SK-N-SH (cell line): ENCODE results near the gene SUMF1. TPM values are rescaled to one million over a fixed set of nuclear protein-coding genes. Genes with fewer than 3 reads are reported as not detected.

Experiments
- CTCF ChIA-PET: fragments of 300-600, 350-600 bp; formaldehyde crosslinking; extraction: SDS; loops from one replicate; lab custom pipeline; 2021; lab: Yijun Ruan, JAX
- POLR2A ChIA-PET: fragments of 350-600 bp; sonication (Branson Sonifier 250); formaldehyde crosslinking; extraction: SDS; loops from one replicate; lab custom pipeline; 2020; ENCODE audit warnings: antibody characterized with exemption, inconsistent platforms; lab: Yijun Ruan, JAX
- DNase-seq: peaks from one replicate; pipeline ENCODE4 v3.0.0; 2012
- H2AFZ ChIP-seq: fragments of 200-600 bp; sonication (generic); 2 replicates; pipeline ENCODE4 v1.8.1; 2016; ENCODE audit warnings: antibody characterized with exemption, mild to moderate bottlenecking, low read depth
- H3F3A ChIP-seq: fragments of 200-600 bp; sonication (generic); replicated peaks from 2 replicates; pipeline ENCODE3; 2016; ENCODE audit warnings: antibody characterized with exemption, mild to moderate bottlenecking; ENCODE audit not compliant: insufficient read depth
- H3K27ac ChIP-seq, 2 experiments: fragments of 200-500 bp in 1 of 2; fragments of 200-600 bp in 1 of 2; sonication (Bioruptor generic) in 1 of 2; sonication (generic), shearing (Covaris generic) in 1 of 2; 2 replicates each; pipeline versions ENCODE4 v1.5.1 to v1.6.1; 2014 to 2016; ENCODE audit warnings: low read depth in 2 of 2, inconsistent platforms in 1 of 2, low read length in 1 of 2, mild to moderate bottlenecking in 1 of 2, mixed read lengths in 1 of 2
- H3K27me3 ChIP-seq: fragments of 200-600 bp; sonication (generic), shearing (Covaris generic); 2 replicates; pipeline ENCODE4 v1.6.1; 2016; ENCODE audit warnings: mixed run types; ENCODE audit not compliant: insufficient read depth
- H3K36me3 ChIP-seq, 2 experiments: fragments of 200-500 bp in 1 of 2; fragments of 200-600 bp in 1 of 2; sonication (Bioruptor generic) in 1 of 2; sonication (generic) in 1 of 2; replicated peaks in 1 of 2; 2 replicates each; pipeline versions ENCODE3 to v1.5.1; 2014 to 2016; ENCODE audit warnings: low read length in 1 of 2, mild to moderate bottlenecking in 1 of 2; ENCODE audit not compliant: insufficient read depth in 2 of 2, control insufficient read depth in 1 of 2
- H3K4me1 ChIP-seq, 2 experiments: fragments of 200-500 bp in 1 of 2; fragments of 200-600 bp in 1 of 2; sonication (Bioruptor generic) in 1 of 2; sonication (generic), shearing (Covaris generic) in 1 of 2; 2 replicates each; pipeline versions ENCODE4 v1.5.1 to v1.6.1; 2014 to 2016; ENCODE audit warnings: low read depth in 1 of 2, low read length in 1 of 2, mixed run types in 1 of 2; ENCODE audit not compliant: insufficient read depth in 2 of 2, control insufficient read depth in 1 of 2
- H3K4me2 ChIP-seq: fragments of 200-600 bp; sonication (generic), shearing (Covaris generic); 2 replicates; pipeline ENCODE4 v1.6.1; 2017; ENCODE audit warnings: mixed run types
- H3K4me3 ChIP-seq, 2 experiments: fragments of 200-500 bp in 1 of 2; fragments of 200-600 bp in 1 of 2; sonication (Bioruptor generic) in 1 of 2; sonication (generic), shearing (Covaris generic) in 1 of 2; 2 replicates each; pipeline versions ENCODE4 v1.5.1 to v1.8.1; 2014 to 2016; ENCODE audit warnings: low read depth in 2 of 2, inconsistent platforms in 1 of 2, low read length in 1 of 2, mild to moderate bottlenecking in 1 of 2, mixed read lengths in 1 of 2, moderate library complexity in 1 of 2
- H3K79me2 ChIP-seq: fragments of 200-600 bp; sonication (generic); 2 replicates; pipeline ENCODE4 v1.8.1; 2017; ENCODE audit warnings: mild to moderate bottlenecking; ENCODE audit not compliant: insufficient read depth
- H3K9ac ChIP-seq: fragments of 200-600 bp; sonication (generic); 2 replicates; pipeline ENCODE4 v1.6.1; 2017; ENCODE audit warnings: mixed run types
- H3K9me2 ChIP-seq: fragments of 200-600 bp; sonication (generic); 2 replicates; pipeline ENCODE4 v1.6.1; 2017; ENCODE audit warnings: mixed run types
- H3K9me3 ChIP-seq: fragments of 200-600 bp; sonication (generic); 2 replicates; pipeline ENCODE4 v1.6.1; 2017; ENCODE audit warnings: mixed run types, mild to moderate bottlenecking, moderate library complexity
- H4K20me1 ChIP-seq: fragments of 200-600 bp; sonication (generic); 2 replicates; pipeline ENCODE4 v1.6.1; 2017; ENCODE audit warnings: mild to moderate bottlenecking, mixed run types; ENCODE audit not compliant: insufficient read depth
- CHD2 ChIP-seq: fragments of 150-350 bp; IDR thresholded peaks from 2 replicates; pipeline ENCODE4 v1.6.1; 2018; ENCODE audit warnings: low read length; ENCODE audit not compliant: partially characterized antibody
- EZH2phosphoT487 ChIP-seq: fragments of 200-600 bp; sonication (generic); IDR thresholded peaks from 2 replicates; pipeline ENCODE4 v1.6.1; 2017; ENCODE audit warnings: low read depth, mixed run types, mild to moderate bottlenecking, antibody characterized with exemption, moderate library complexity, borderline replicate concordance
- GABPA ChIP-seq: IDR thresholded peaks from 2 replicates; pipeline ENCODE4 v1.4.0; 2012; ENCODE audit warnings: low read depth, mild to moderate bottlenecking
- GATA2 ChIP-seq: sonication (generic); formaldehyde crosslinking; IDR thresholded peaks from 2 replicates; pipeline ENCODE4 v1.5.0; 2020; ENCODE audit warnings: mild to moderate bottlenecking, missing genetic modification reagents
- MEF2A ChIP-seq: IDR thresholded peaks from 2 replicates; pipeline ENCODE4 v1.4.0; 2012; ENCODE audit warnings: low read depth, borderline replicate concordance
- MXI1 ChIP-seq: IDR thresholded peaks from 2 replicates; pipeline ENCODE4 v1.6.1; 2012; ENCODE audit warnings: mild to moderate bottlenecking, low read depth, low read length, improper control_type of control experiment
- NFIC ChIP-seq: IDR thresholded peaks from 2 replicates; pipeline ENCODE4 v1.4.0; 2012; ENCODE audit warnings: borderline replicate concordance
- POLR2AphosphoS5 ChIP-seq: IDR thresholded peaks from 2 replicates; pipeline ENCODE4 v1.6.1; 2012; ENCODE audit warnings: low read depth, low read length
- RAD21 ChIP-seq: IDR thresholded peaks from 2 replicates; pipeline ENCODE4 v1.6.1; 2012; ENCODE audit warnings: mild to moderate bottlenecking, low read length
- REST ChIP-seq: IDR thresholded peaks from 2 replicates; pipeline ENCODE4 v1.6.1; 2012; ENCODE audit warnings: mild to moderate bottlenecking, low read depth, low read length, moderate library complexity
- RXRA ChIP-seq: IDR thresholded peaks from 2 replicates; pipeline ENCODE4 v1.4.0; 2012; ENCODE audit warnings: low read depth, mild to moderate bottlenecking, borderline replicate concordance
- SIN3A ChIP-seq: IDR thresholded peaks from 2 replicates; pipeline ENCODE4 v1.6.1; 2012; ENCODE audit warnings: low read depth, mild to moderate bottlenecking, low read length, moderate library complexity, borderline replicate concordance
- SMC3 ChIP-seq: IDR thresholded peaks from 2 replicates; pipeline ENCODE4 v1.6.1; 2012; ENCODE audit warnings: low read depth, low read length, improper control_type of control experiment
- ZBTB33 ChIP-seq: IDR thresholded peaks from 2 replicates; pipeline ENCODE4 v1.4.0; 2012; ENCODE audit warnings: low read depth, borderline replicate concordance
- WGBS: methylation state at CpG from one replicate; pipeline ENCODE4 v1.1.6; 2017; ENCODE audit warnings: low lambda C conversion rate; 5-methylcytosine and 5-hydroxymethylcytosine counted together
- polyA plus RNA-seq, 3 experiments: library from polyadenylated mRNA; depleted of rRNA; stranded (reverse); fragments of >200 nt; gene quantifications; 2 replicates each; pipeline ENCODE4 v1.2.3, GENCODE V29; 2012

The SUMF1 gene
- polyA plus RNA-seq, 1 of the 3 experiments (the other 2 are of a cell fraction) = 56.9 TPM

GRCh38 chr3:4438296-4438695 lies 28.8 kb downstream of the SUMF1 start:
- no peaks in the 10 kb centered on the region for H3K9me3 ChIP-seq
- H3K4me2 ChIP-seq = no peak overlapping the region
- POLR2A ChIA-PET = no interaction called here
- no peaks in the 10 kb centered on the region for H3F3A ChIP-seq
- H3K4me3 ChIP-seq = no peak overlapping the region
- TF ChIP-seq SIN3A (no peak), ZBTB33 (no peak), POLR2AphosphoS5 (no peak), SMC3 (no peak), REST (no peak), GATA2 (no peak)
- TF ChIP-seq, all 33 proteins: peak for 0
- no peak overlapping the region for H3K9ac ChIP-seq
- no peaks in the 10 kb centered on the region for H3K9me2 ChIP-seq
- 100% methylated on average over 1 of the region's 1 CpG for WGBS
- H3K27me3 ChIP-seq = no peaks in the 10 kb centered on the region
- DNase-seq = no peak
- H3K36me3 ChIP-seq = peaks cover 0 to 5% of the 10 kb centered on the region in 2 experiments
- H3K4me1 ChIP-seq = peaks cover 0 to 5% of the 10 kb centered on the region in 2 experiments; a peak in 1 of 4 replicates
- no peaks in the 10 kb centered on the region for H3K79me2 ChIP-seq
- H3K27ac ChIP-seq = no peak overlapping the region
- no peak overlapping the region for H2AFZ ChIP-seq
- no peaks in the 10 kb centered on the region for H4K20me1 ChIP-seq
- CTCF ChIA-PET = interaction anchor here (1.0 to 1.8 kb wide), 4 partner anchors 10 to 195 kb away, joined by 3 to 7 read pairs (median 4); no protein-coding TSS in a partner anchor

GRCh38 chr3:4432259-4432658 lies 34.8 kb downstream of the SUMF1 start:
- H3F3A ChIP-seq = peaks cover 4% of the 10 kb centered on the region
- TF ChIP-seq CHD2 (no peak), SMC3 (no peak), RXRA (no peak), RAD21 (no peak), NFIC (no peak), GABPA (no peak), MEF2A (no peak), EZH2phosphoT487 (no peak), GATA2 (no peak), SIN3A (no peak), MXI1 (no peak)
- no peak overlapping the region for H3K9ac ChIP-seq
- no peaks in the 10 kb centered on the region for H3K27me3 ChIP-seq
- H3K9me2 ChIP-seq = no peaks in the 10 kb centered on the region
- peaks cover 2 to 5% of the 10 kb centered on the region in 2 experiments for H3K36me3 ChIP-seq
- no peak overlapping the region for H3K27ac ChIP-seq
- no peaks in the 10 kb centered on the region; the same call in 1 of the 2 replicates for H3K79me2 ChIP-seq
- H3K4me2 ChIP-seq = no peak overlapping the region
- no peak overlapping the region for H3K4me3 ChIP-seq
- no peak overlapping the region for H2AFZ ChIP-seq
- peaks cover 0 to 1% of the 10 kb centered on the region in 2 experiments; a peak in 1 of 4 replicates for H3K4me1 ChIP-seq
- DNase-seq = no peak
- ChIA-PET CTCF (interaction anchor here (1.0 to 1.3 kb wide), 2 partner anchors 82 to 201 kb away, joined by 3 read pairs; no protein-coding TSS in a partner anchor), POLR2A (no interaction called here)
- H3K9me3 ChIP-seq = no peaks in the 10 kb centered on the region
- no peaks in the 10 kb centered on the region for H4K20me1 ChIP-seq
